ENCODE results near the gene VPS45.

- TF ChIP-seq CTCF (IDR thresholded peaks at IDR 0.05) (no peak), POLR2AphosphoS5 (IDR thresholded peaks at IDR 0.05) (no peak)
Measured at GRCh38 chr1:150118716-150119115, 51.1 kb downstream of the VPS45 start.
